Stimulated activated CD8-positive, alpha-beta memory T cell treated with anti-CD3 and anti-CD28 coated beads, Interleukin-12 subunit alpha, Interleukin-12 subunit beta, amount 100 ng/mL, for 24 hours (primary cell): ENCODE measurements around the gene ZBTB20.

Experiments
- DNase-seq: peaks from one replicate; pipeline ENCODE4 v3.0.0-alpha.2; 2020; ENCODE audit errors: extremely low read depth

The ZBTB20 gene

DNA sequence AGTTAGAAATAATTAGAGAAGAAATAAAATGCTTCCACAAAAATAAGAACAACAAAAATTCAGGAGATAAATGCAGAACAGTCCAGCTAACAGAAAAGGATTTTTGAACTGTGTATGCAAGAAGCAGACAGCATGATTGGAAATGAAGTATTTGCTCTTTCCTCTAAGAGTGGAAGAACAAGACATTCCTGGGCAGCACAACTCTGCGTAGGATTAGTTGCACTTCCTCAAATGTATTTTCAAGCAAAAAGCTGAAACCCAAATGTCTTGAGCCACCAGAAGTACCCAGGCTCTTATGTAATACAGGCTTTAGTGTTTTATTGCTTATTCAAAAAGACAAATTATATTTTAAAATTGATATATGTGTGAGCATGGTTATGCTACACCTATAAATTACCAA is 127.2 kb downstream of the ZBTB20 start:
- DNase-seq, result no peak

DNA sequence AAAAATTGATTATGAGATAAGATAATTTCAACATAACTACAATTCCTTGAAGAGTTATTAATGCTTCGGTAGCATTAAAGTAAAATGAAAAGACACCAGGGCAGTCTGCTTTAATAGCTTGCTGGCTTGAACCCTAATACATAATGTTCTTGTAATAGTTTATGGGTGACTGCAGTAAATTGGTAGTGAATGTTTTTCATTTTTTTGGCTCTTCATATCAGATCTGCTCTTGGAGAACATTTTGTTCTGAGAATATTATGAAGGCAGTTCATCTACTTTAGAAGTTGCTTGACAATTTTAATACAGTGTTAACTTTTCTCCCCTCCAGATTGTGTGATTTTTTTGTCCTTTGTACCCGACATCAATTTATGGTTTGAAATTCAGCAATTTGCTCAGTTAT is 128.4 kb downstream of the ZBTB20 start:
- no peak for DNase-seq

DNA sequence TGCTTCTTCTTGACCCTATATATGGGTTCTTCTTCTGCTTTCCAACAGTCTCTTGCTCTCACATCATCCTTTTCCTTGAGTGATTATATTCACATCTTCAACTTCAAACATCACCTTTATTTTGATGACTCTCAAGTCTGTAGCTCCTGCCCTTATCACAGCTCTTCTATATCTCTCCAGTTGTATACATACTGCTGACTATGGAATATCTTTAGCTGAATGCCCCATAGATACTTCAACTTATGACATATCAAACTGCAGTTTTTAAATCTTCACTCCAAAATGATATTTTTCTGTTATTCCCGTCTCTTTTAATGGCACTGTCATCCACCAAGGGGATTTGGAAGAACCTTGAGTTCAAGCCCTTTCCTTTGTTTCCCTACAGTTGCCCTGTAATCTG is 139.1 kb downstream of the ZBTB20 start:
- no peak for DNase-seq

GRCh38 chr3:115004201-115005140 is 142.6 kb downstream of the ZBTB20 start:
- DNase-seq, result no peak

DNA sequence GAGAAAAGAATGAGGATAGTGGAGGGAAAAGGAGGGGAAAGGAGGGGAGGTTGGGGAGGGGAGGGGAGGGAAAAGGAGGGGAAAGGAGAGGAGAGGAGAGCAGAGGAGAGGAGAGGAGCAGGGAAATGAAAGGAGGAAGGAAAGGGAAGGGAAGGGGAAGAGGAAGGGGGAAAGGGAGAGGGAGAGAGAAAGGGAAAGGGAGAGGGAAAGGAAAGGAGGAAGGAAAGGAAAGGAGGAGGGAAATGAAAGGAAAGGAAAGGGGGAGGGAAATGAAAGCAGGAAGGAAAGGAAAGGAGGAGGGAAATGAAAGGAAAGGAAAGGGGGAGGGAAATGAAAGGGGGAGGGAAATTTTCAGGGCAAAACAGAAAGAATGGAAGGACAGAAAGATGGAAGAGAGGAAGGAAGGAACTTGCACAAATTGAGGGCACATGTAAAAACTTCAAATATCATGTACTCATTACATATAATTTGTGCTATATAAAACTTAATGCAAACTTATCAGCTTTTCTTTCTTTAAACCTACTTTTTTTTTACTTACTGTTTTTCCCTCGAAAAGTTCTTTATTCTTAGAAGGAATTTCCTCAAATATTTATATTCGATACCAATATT is 148.0 kb downstream of the ZBTB20 start:
- no peak for DNase-seq

GRCh38 chr3:114994554-114995341 is 152.3 kb downstream of the ZBTB20 start:
- DNase-seq, result no peak

- DNase-seq, result no peak
These were observed 161.3 kb downstream of the ZBTB20 start for GRCh38 chr3:114985776-114986175.

DNA sequence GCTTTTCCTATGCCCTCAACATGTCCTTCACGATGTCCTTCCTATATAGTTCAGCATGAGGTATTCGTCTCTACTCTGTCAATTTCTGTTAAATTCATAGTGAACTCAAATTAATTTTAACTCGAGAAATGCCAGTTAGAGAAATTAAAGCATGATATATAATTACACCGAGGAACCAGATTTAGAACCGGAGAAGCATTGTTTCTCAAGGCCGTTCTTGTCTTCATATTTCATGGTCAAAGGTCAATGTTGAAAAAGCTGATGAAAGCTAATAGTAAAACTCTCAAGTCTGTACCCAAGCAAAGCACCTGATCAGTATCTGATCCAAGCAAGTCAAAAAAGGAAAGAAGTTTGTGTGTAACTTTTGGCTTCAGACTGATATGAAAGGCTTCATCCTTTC is 163.8 kb downstream of the ZBTB20 start:
- no peak for DNase-seq

DNA sequence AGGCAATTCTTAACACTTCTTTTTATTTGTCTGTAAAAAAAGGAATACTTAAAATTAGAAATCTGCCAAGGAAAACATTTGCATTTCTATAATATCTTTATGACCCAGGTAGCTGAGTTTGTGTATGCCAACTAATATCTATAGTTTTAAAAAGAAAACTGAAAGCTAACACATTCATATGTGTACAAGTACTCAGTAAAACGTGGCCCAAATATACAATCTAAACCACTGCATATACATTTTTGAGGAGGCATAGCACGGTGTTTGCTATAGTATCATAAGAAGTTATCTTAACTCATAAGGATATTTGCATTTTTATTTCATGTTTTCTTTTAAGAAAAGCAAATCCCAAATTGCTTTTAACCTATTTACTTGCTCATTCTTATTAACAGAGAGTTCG is 172.7 kb downstream of the ZBTB20 start:
- DNase-seq, result no peak

GRCh38 chr3:114973536-114973935 is 173.6 kb downstream of the ZBTB20 start:
- DNase-seq, result no peak

DNA sequence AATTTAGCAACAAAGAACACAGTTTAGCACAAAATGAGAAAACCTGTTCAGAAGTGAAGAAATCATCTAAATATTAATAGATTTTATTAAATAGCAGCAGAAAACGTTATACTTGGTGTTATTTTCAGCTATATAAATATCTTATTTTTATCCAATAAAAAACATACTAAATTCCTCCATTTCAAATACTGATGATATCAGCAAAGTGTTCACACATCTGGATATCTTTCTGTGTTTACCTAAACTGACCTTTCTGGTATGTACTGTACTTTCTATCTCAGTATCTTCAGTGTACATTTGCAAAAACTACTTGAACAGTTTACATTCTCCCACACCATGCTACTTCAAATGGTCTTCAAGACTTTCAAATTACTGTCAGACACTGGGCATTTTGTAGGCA is 179.9 kb downstream of the ZBTB20 start:
- no peak for DNase-seq

GRCh38 chr3:114962189-114962588 is 184.9 kb downstream of the ZBTB20 start:
- no peak for DNase-seq

DNA sequence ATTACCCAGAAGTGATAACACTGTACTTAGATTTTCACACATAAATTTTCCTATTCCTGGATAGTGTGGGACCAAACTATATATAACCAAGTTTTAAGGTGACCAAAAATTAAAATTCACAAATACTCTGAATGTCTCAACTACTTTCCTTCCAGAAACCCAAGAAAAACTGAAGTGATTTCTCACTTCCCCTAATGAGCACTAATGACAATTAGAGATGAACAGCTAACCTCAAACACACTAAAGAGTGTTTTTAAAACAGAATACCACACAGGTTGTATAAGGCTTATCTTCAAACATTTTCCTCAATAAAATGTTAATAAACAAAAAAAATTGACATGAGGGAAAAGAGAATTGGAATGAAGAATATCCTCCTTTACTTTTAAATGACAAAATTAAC is 188.2 kb downstream of the ZBTB20 start:
- no peak for DNase-seq

DNA sequence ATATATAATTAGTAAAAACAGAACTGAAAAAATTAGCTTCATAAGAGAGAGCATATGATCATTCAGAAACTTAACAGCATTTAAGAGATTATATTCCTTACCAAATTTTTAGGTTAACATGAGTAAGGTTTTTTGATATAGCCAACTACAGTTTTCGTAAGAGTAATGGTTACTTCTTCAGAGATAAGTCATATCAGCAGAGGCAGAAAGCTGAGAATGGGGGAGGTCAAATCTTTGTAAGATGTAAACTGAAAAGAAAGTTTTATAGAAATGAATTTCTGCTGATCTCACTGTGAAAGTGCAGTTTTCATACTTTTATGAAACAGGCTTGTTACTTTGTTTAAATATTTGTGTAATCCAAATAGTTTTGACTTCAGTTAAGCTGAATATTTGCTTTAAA is 193.3 kb downstream of the ZBTB20 start:
- no peak for DNase-seq

GRCh38 chr3:114953215-114953799 is 193.8 kb downstream of the ZBTB20 start:
- no peak for DNase-seq

DNA sequence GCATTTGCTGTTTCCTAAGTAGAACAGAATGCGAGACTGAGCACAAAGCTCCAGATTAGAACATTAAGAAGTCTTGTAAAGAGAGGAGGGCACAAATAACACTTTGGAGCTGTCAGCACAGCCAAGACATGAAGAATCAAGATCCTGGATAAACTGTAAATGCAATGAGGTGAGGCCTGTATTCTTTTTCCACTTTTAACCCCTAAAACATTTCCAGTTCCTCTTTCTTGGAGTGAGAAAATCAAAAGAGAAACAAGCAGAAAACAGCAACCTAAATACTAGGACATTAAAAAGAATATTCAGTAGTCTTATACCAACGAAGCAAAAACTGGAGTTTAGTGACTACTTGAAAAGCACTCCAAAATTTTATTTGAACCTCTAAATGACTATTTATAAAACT is 204.3 kb downstream of the ZBTB20 start:
- DNase-seq, result no peak

- DNase-seq, result no peak
These were observed 205.3 kb downstream of the ZBTB20 start for GRCh38 chr3:114941626-114942309.

- no peak for DNase-seq
These were observed 207.2 kb downstream of the ZBTB20 start for GRCh38 chr3:114939920-114940319.

DNA sequence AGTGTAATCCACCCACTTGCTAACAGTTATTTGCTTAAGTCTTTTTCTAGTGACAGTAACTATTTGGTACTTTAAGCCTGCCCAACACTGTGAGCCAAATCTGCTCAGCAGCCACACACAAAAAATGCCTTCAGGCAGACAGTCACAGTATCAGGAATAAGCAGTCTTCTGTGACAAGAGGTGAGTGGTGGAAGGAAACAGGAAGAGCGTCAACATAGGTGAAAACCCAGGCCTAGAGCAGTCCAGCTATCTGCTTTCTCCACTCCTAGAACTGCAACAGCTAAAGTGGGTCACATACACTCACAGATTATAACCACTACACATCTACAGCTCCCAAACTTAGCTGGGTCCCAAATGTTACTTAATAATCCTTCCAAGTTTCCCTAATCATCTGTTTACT is 213.7 kb downstream of the ZBTB20 start:
- DNase-seq, result no peak

- no peak for DNase-seq
These were observed 216.9 kb downstream of the ZBTB20 start for GRCh38 chr3:114929971-114930732.
